Uterus (tissue), 2 donors: Measurements from ENCODE around the gene ILF2.

ENCODE experiments used
- CTCF ChIP-seq, 4 experiments: fragments of 200-600 bp in 2 of 4; fragments of 450-650 bp in 2 of 4; sonication (generic) in 2 of 4; IDR thresholded peaks; one replicate each; pipeline ENCODE4 v1.5.1; 2016 to 2019; ENCODE audit warnings: antibody characterized with exemption in 4 of 4, mild to moderate bottlenecking in 2 of 4, moderate library complexity in 1 of 4
- POLR2A ChIP-seq, 2 donors: fragments of 450-650 bp; IDR thresholded peaks; one replicate each; pipeline ENCODE4 v1.6.1; 2016; ENCODE audit warnings: antibody characterized with exemption in 2 of 2, mild to moderate bottlenecking in 1 of 2, moderate library complexity in 1 of 2

GRCh38 chr1:153673511-153673910 lies 2.7 kb upstream of the ILF2 start:
- TF ChIP-seq CTCF (IDR thresholded peaks at IDR 0.05) (no peak), POLR2A (IDR thresholded peaks at IDR 0.05) (no peak)
